ENCODE measurements around the gene MMAB. TPM values are rescaled to one million over a fixed set of nuclear protein-coding genes. Genes with fewer than 3 reads are reported as not detected.

MMAB gene
- total RNA-seq, 1 donor from 2014 or later = 62.8 TPM

GRCh38 chr12:109618082-109618481 is 44.8 kb upstream of the MMAB start:
- intact Hi-C loops (cut with micrococcal nuclease) = no loop called here
- ATAC-seq (ENCODE audit: low read depth) = no peak
- POLR2A ChIA-PET = no interaction called here
- CTCF ChIA-PET = no interaction called here
- Mint-ChIP-seq H3K27me3 (peaks cover 20% of the 10 kb centered on the region), H3K4me3 (no peak overlapping the region), H3K4me1 (peaks cover 3% of the 10 kb centered on the region), H3K36me3 (ENCODE audit: low read depth) (no peaks in the 10 kb centered on the region), H3K9me3 (no peaks in the 10 kb centered on the region), H3K27ac (no peak overlapping the region)
- no peak for TF ChIP-seq CTCF (IDR thresholded peaks at IDR 0.05)
- DNase-seq = no peak

GRCh38 chr12:109617491-109617890 is 44.2 kb upstream of the MMAB start:
- intact Hi-C loops (cut with micrococcal nuclease) = no loop called here
- H3K9me3 Mint-ChIP-seq = no peaks in the 10 kb centered on the region
- ATAC-seq (ENCODE audit: low read depth) (no peak), DNase-seq (no peak)
- no peak for TF ChIP-seq CTCF (IDR thresholded peaks at IDR 0.05)
- ChIA-PET POLR2A (no interaction called here), CTCF (no interaction called here)
- peaks cover 21% of the 10 kb centered on the region for H3K27me3 Mint-ChIP-seq
- no peak overlapping the region for H3K27ac Mint-ChIP-seq
- no peaks in the 10 kb centered on the region for H3K36me3 Mint-ChIP-seq (ENCODE audit: low read depth)
- H3K4me1 Mint-ChIP-seq = peaks cover 3% of the 10 kb centered on the region
- H3K4me3 Mint-ChIP-seq = no peak overlapping the region

- ChIA-PET POLR2A (no interaction called here), CTCF (no interaction called here)
- DNase-seq = no peak
- intact Hi-C loops (cut with micrococcal nuclease) = no loop called here
- Mint-ChIP-seq H3K4me1 (no peaks in the 10 kb centered on the region), H3K4me3 (no peak overlapping the region), H3K27ac (no peak overlapping the region), H3K36me3 (ENCODE audit: low read depth) (no peaks in the 10 kb centered on the region), H3K27me3 (peaks cover 23% of the 10 kb centered on the region), H3K9me3 (no peaks in the 10 kb centered on the region)
- ATAC-seq (ENCODE audit: low read depth) = no peak
- no peak for TF ChIP-seq CTCF (IDR thresholded peaks at IDR 0.05)
Measured at GRCh38 chr12:109615556-109616229, 42.4 kb upstream of the MMAB start.

GRCh38 chr12:109613649-109614455 is 40.5 kb upstream of the MMAB start:
- H3K36me3 Mint-ChIP-seq (ENCODE audit: low read depth) = no peaks in the 10 kb centered on the region
- no peak overlapping the region for H3K4me3 Mint-ChIP-seq
- no peak for TF ChIP-seq CTCF (IDR thresholded peaks at IDR 0.05)
- peaks cover 33% of the 10 kb centered on the region for H3K27me3 Mint-ChIP-seq
- no peaks in the 10 kb centered on the region for H3K9me3 Mint-ChIP-seq
- H3K4me1 Mint-ChIP-seq = no peaks in the 10 kb centered on the region
- H3K27ac Mint-ChIP-seq = no peak overlapping the region
- no peak for DNase-seq
- ATAC-seq (ENCODE audit: low read depth) = no peak
- intact Hi-C loops (cut with micrococcal nuclease) = no loop called here
- POLR2A ChIA-PET = no interaction called here
- CTCF ChIA-PET = interaction anchor here (0.7 kb wide), 1 partner anchor 16 kb away, joined by 3 read pairs; no protein-coding TSS in a partner anchor

- intact Hi-C loops (cut with micrococcal nuclease) = no loop called here
- Mint-ChIP-seq H3K9me3 (no peaks in the 10 kb centered on the region), H3K27ac (no peak overlapping the region), H3K27me3 (peaks cover 39% of the 10 kb centered on the region), H3K4me1 (no peaks in the 10 kb centered on the region), H3K4me3 (no peak overlapping the region), H3K36me3 (ENCODE audit: low read depth) (no peaks in the 10 kb centered on the region)
- no peak for ATAC-seq (ENCODE audit: low read depth)
- ChIA-PET CTCF (interaction anchor here (0.7 kb wide), 1 partner anchor 15 kb away, joined by 3 read pairs; no protein-coding TSS in a partner anchor), POLR2A (no interaction called here)
- DNase-seq = no peak
- TF ChIP-seq CTCF (IDR thresholded peaks at IDR 0.05) = no peak
Measured at GRCh38 chr12:109612975-109613502, 39.7 kb upstream of the MMAB start.
